H1 (cell line): ENCODE data around the gene ZNF442. TPM values are rescaled to one million over a fixed set of nuclear protein-coding genes. Genes with fewer than 3 reads are reported as not detected.

Source experiments
- CBX5 ChIP-seq: fragments of 300-800, 300-1000 bp; sonication (generic); IDR thresholded peaks from 2 replicates; pipeline ENCODE4 v1.7.1; 2016; ENCODE audit warnings: antibody characterized with exemption, low read length, low read depth
- CEBPB ChIP-seq: IDR thresholded peaks from 2 replicates; pipeline ENCODE4 v1.6.1; 2012; ENCODE audit warnings: low read depth, low read length
- CHD2 ChIP-seq: IDR thresholded peaks from 2 replicates; pipeline ENCODE4 v1.6.1; 2012; ENCODE audit warnings: low read length, improper control_type of control experiment
- EP300 ChIP-seq, 2 experiments: IDR thresholded peaks; 1 replicate in 1 of 2; 2 replicates in 1 of 2; pipeline ENCODE4 v1.6.1; 2011 to 2012; ENCODE audit warnings: low read depth in 2 of 2, low read length in 2 of 2, mild to moderate bottlenecking in 2 of 2, borderline replicate concordance in 1 of 2, inconsistent platforms in 1 of 2, moderate library complexity in 1 of 2
- KDM4A ChIP-seq: IDR thresholded peaks from one replicate; pipeline ENCODE4 v1.7.1; 2012; ENCODE audit warnings: low read depth, mild to moderate bottlenecking, moderate library complexity, low read length, inconsistent platforms; ENCODE audit not compliant: severe bottlenecking
- NANOG ChIP-seq: IDR thresholded peaks from 2 replicates; pipeline ENCODE4 v1.6.1; 2011; ENCODE audit warnings: low read length, low read depth, mild to moderate bottlenecking, inconsistent platforms; ENCODE audit not compliant: insufficient read depth, poor library complexity, severe bottlenecking
- PHF8 ChIP-seq: fragments of 200-600 bp; sonication (generic); conservative IDR thresholded peaks from 2 replicates; pipeline ENCODE4 v1.7.1; 2012; ENCODE audit warnings: low read depth, mild to moderate bottlenecking, inconsistent platforms, low read length, moderate library complexity
- POLR2A ChIP-seq, 2 experiments: IDR thresholded peaks; 1 replicate in 1 of 2; 2 replicates in 1 of 2; pipeline ENCODE4 v1.6.1; 2011; ENCODE audit warnings: low read depth in 2 of 2, low read length in 2 of 2, mild to moderate bottlenecking in 2 of 2; ENCODE audit errors: control extremely low read depth in 1 of 2
- RNF2 ChIP-seq: fragments of 200-900, 300-1000 bp; sonication (generic); IDR thresholded peaks from 2 replicates; pipeline ENCODE4 v1.7.1; 2016; ENCODE audit warnings: borderline replicate concordance, low read depth, mild to moderate bottlenecking, antibody characterized with exemption, low read length; ENCODE audit not compliant: poor library complexity, severe bottlenecking; ENCODE audit errors: missing control alignments
- SIN3A ChIP-seq, 2 experiments: IDR thresholded peaks in 1 of 2; conservative IDR thresholded peaks in 1 of 2; 2 replicates each; pipeline ENCODE4 v1.6.1; 2011 to 2012; ENCODE audit warnings: low read length in 2 of 2, improper control_type of control experiment in 1 of 2, low read depth in 1 of 2, mild to moderate bottlenecking in 1 of 2
- SP4 ChIP-seq: IDR thresholded peaks from 2 replicates; pipeline ENCODE4 v1.6.1; 2012; ENCODE audit warnings: low read length, inconsistent platforms
- TAF1 ChIP-seq: IDR thresholded peaks from 2 replicates; pipeline ENCODE4 v1.6.1; 2011; ENCODE audit warnings: mild to moderate bottlenecking, low read depth, low read length
- ZNF274 ChIP-seq: IDR thresholded peaks from 2 replicates; pipeline ENCODE4 v1.7.0; 2012; ENCODE audit warnings: low read length, borderline replicate concordance; ENCODE audit errors: extremely low read depth
- polyA plus RNA-seq, 7 experiments: library from polyadenylated mRNA; depleted of rRNA in 3 of 7; stranded (reverse) in 5 of 7; unstranded in 2 of 7; fragments of >200 nt in 5 of 7; fragments of 200-250 nt in 2 of 7; gene quantifications; 1 replicate in 5 of 7; 2 replicates in 1 of 7; 4 replicates in 1 of 7; pipeline versions ENCODE4 v1.2.1 to v1.2.3, GENCODE V29; 2011 to 2013; ENCODE audit warnings: missing spikeins in 2 of 7, mixed read lengths in 2 of 7
- total RNA-seq: library from RNA; stranded (reverse); fragmentation: NEBNext Ultra II Directional; extraction: Animal tissue kit (Norgen Biotek cat#: 25700); gene quantifications from 2 replicates; pipeline ENCODE4 v1.2.1, GENCODE V29; 2021
- TF ChIP-seq, protein P1 (sequence below): IDR thresholded peaks from 2 replicates; pipeline ENCODE4 v1.6.1; 2011; ENCODE audit warnings: low read length, improper control_type of control experiment
- TF ChIP-seq, protein P2 (sequence below): IDR thresholded peaks from 2 replicates; pipeline ENCODE4 v1.6.1; 2011; ENCODE audit warnings: low read depth, mild to moderate bottlenecking, low read length; ENCODE audit not compliant: insufficient read depth
- TF ChIP-seq, protein P3 (sequence below): IDR thresholded peaks from 2 replicates; pipeline ENCODE4 v1.6.1; 2012; ENCODE audit warnings: inconsistent platforms
- TF ChIP-seq, protein P4 (sequence below): IDR thresholded peaks from 2 replicates; pipeline ENCODE4 v1.6.1; 2012; ENCODE audit warnings: low read length, inconsistent platforms

The ZNF442 gene
- total and polyA plus RNA-seq, 2 of the 8 experiments (the other 6 are each of a cell fraction or from before 2014, with no cell fraction given) = 0.60 to 2.4 TPM

DNA sequence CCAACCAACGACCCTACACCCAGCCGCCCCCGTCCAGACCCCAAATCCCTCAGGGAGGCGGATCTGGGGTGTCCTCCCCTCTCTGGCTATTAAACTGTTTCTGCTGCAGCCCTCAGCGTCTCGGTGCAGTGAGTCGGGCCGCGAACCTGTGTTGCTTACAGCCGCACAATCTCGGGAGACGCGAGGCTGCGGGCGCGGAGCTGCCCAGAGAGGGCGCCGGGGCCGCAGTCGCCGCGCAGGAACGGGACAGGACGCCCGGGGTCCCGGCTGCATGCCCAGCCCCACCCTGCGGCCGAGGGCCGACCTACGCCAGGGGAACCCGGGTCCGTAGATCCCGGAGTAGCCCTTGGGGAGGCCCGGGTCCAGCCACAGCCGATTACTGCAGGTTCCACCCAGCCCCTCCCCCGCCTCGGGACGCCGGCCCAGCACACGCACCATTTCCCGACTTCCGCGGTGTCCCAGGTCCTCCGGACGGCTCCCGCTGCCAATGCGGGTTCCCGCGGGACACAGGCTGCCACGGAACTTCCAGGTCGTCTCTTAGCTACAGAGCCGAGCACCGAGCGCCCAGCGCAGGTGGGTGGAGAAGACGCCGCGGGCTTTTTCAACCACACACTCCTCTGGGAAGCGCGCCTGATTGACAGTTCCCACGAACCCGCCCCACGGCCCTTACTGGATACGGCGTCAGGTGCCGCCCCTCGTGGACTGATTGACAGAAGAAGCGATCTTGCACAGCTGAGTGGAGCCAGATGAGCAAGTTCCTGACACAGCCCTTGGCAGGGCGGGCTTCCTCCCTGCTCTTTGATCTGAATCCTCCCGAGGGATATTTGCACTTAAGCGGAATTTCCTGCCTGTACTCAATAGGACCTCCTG is 35.4 kb upstream of the ZNF442 start, which contains the start of gene ZNF799 (continued):
- TF ChIP-seq RNF2 (no peak), EP300 (IDR thresholded peaks at IDR 0.05; ENCODE audit: borderline replicate concordance in 1 of 2, low read depth in 2 of 2, low read length in 2 of 2) (no peak), CEBPB (no peak), SIN3A (conservative IDR thresholded peaks at IDR 0.05 in 1 of 2, IDR thresholded peaks at IDR 0.05 in 1 of 2; ENCODE audit: low read depth in 1 of 2, low read length in 2 of 2) (peak in 1 of 2 experiments; percentile 57; a peak in 1 of 4 replicates), CHD2 (no peak; the same call in none of the 2 replicates), POLR2A (IDR thresholded peaks at IDR 0.05; ENCODE audit: control extremely low read depth in 1 of 2, low read depth in 2 of 2, low read length in 2 of 2) (0 out of 3 replicates have a peak, but pooled peaks of 1 of the 2 experiments have one; percentile 24), NANOG (no peak), SP4 (no peak), ZNF274 (no peak), PHF8 (0 out of 2 replicates have a peak, but pooled peaks have one; percentile 40), KDM4A (peak; percentile 79), CBX5 (no peak), TAF1 (0 out of 2 replicates have a peak, but pooled peaks have one; percentile 32)
- TF ChIP-seq, protein P1, sequence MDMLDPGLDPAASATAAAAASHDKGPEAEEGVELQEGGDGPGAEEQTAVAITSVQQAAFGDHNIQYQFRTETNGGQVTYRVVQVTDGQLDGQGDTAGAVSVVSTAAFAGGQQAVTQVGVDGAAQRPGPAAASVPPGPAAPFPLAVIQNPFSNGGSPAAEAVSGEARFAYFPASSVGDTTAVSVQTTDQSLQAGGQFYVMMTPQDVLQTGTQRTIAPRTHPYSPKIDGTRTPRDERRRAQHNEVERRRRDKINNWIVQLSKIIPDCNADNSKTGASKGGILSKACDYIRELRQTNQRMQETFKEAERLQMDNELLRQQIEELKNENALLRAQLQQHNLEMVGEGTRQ = peak; percentile 41; the same call in 1 of the 2 replicates
- TF ChIP-seq, protein P2, sequence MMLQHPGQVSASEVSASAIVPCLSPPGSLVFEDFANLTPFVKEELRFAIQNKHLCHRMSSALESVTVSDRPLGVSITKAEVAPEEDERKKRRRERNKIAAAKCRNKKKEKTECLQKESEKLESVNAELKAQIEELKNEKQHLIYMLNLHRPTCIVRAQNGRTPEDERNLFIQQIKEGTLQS = no peak
- TF ChIP-seq, protein P3, sequence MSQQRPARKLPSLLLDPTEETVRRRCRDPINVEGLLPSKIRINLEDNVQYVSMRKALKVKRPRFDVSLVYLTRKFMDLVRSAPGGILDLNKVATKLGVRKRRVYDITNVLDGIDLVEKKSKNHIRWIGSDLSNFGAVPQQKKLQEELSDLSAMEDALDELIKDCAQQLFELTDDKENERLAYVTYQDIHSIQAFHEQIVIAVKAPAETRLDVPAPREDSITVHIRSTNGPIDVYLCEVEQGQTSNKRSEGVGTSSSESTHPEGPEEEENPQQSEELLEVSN = no peak
- TF ChIP-seq, protein P4, sequence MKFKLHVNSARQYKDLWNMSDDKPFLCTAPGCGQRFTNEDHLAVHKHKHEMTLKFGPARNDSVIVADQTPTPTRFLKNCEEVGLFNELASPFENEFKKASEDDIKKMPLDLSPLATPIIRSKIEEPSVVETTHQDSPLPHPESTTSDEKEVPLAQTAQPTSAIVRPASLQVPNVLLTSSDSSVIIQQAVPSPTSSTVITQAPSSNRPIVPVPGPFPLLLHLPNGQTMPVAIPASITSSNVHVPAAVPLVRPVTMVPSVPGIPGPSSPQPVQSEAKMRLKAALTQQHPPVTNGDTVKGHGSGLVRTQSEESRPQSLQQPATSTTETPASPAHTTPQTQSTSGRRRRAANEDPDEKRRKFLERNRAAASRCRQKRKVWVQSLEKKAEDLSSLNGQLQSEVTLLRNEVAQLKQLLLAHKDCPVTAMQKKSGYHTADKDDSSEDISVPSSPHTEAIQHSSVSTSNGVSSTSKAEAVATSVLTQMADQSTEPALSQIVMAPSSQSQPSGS = no peak
